ENCODE data around the gene CHIC2.

DNA sequence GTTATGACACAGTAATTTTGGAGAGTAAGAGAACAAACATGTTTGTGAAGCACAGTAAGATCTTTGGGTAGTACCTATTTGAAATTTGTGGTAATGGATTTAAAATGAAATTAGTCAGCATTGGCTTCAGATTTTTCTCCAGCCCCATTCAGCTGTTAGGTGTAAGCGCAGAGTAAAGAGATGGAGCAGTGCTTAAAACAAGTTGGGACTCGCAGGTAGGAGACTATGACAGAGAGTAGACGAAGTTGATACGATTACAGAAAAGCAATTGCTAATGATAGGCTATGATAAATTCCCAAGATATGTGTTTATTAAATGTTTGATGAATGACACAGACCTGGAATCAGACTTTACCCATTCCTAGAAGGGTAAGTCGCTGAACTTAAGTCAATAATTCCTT lies 72.6 kb downstream of the CHIC2 start:
- TF ChIP-seq EP300 (conservative IDR thresholded peaks at IDR 0.05; ENCODE audit: poor library complexity, severe bottlenecking) = no peak
- TF ChIP-seq EZH2 (IDR thresholded peaks at IDR 0.05; ENCODE audit: borderline replicate concordance, insufficient read depth, low read length, poor library complexity, severe bottlenecking) = no peak
- TF ChIP-seq POLR2AphosphoS5 (IDR thresholded peaks at IDR 0.05) = no peak
- TF ChIP-seq, protein P1, sequence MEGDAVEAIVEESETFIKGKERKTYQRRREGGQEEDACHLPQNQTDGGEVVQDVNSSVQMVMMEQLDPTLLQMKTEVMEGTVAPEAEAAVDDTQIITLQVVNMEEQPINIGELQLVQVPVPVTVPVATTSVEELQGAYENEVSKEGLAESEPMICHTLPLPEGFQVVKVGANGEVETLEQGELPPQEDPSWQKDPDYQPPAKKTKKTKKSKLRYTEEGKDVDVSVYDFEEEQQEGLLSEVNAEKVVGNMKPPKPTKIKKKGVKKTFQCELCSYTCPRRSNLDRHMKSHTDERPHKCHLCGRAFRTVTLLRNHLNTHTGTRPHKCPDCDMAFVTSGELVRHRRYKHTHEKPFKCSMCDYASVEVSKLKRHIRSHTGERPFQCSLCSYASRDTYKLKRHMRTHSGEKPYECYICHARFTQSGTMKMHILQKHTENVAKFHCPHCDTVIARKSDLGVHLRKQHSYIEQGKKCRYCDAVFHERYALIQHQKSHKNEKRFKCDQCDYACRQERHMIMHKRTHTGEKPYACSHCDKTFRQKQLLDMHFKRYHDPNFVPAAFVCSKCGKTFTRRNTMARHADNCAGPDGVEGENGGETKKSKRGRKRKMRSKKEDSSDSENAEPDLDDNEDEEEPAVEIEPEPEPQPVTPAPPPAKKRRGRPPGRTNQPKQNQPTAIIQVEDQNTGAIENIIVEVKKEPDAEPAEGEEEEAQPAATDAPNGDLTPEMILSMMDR (IDR thresholded peaks at IDR 0.05; ENCODE audit: poor library complexity, severe bottlenecking) = no peak
- TF ChIP-seq, protein P2, sequence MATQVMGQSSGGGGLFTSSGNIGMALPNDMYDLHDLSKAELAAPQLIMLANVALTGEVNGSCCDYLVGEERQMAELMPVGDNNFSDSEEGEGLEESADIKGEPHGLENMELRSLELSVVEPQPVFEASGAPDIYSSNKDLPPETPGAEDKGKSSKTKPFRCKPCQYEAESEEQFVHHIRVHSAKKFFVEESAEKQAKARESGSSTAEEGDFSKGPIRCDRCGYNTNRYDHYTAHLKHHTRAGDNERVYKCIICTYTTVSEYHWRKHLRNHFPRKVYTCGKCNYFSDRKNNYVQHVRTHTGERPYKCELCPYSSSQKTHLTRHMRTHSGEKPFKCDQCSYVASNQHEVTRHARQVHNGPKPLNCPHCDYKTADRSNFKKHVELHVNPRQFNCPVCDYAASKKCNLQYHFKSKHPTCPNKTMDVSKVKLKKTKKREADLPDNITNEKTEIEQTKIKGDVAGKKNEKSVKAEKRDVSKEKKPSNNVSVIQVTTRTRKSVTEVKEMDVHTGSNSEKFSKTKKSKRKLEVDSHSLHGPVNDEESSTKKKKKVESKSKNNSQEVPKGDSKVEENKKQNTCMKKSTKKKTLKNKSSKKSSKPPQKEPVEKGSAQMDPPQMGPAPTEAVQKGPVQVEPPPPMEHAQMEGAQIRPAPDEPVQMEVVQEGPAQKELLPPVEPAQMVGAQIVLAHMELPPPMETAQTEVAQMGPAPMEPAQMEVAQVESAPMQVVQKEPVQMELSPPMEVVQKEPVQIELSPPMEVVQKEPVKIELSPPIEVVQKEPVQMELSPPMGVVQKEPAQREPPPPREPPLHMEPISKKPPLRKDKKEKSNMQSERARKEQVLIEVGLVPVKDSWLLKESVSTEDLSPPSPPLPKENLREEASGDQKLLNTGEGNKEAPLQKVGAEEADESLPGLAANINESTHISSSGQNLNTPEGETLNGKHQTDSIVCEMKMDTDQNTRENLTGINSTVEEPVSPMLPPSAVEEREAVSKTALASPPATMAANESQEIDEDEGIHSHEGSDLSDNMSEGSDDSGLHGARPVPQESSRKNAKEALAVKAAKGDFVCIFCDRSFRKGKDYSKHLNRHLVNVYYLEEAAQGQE (IDR thresholded peaks at IDR 0.05; ENCODE audit: borderline replicate concordance) = no peak
- no peak for TF ChIP-seq TAF1 (IDR thresholded peaks at IDR 0.05; ENCODE audit: low read depth)
- TF ChIP-seq RAD21 (conservative IDR thresholded peaks at IDR 0.05) = no peak
- TF ChIP-seq SMC3 (conservative IDR thresholded peaks at IDR 0.05; ENCODE audit: poor library complexity) = no peak
- no peak for TF ChIP-seq MXI1 (conservative IDR thresholded peaks at IDR 0.05; ENCODE audit: poor library complexity, severe bottlenecking)
